ENCODE measurements around the gene UCP3.

UCP3 gene

GRCh38 chr11:73976451-73977151 is 32.3 kb downstream of the UCP3 start:
- DNase-seq: no peak

GRCh38 chr11:73975479-73975757 is 33.5 kb downstream of the UCP3 start:
- DNase-seq: no peak

GRCh38 chr11:73974604-73975478 is 34.0 kb downstream of the UCP3 start:
- no peak for DNase-seq

DNA sequence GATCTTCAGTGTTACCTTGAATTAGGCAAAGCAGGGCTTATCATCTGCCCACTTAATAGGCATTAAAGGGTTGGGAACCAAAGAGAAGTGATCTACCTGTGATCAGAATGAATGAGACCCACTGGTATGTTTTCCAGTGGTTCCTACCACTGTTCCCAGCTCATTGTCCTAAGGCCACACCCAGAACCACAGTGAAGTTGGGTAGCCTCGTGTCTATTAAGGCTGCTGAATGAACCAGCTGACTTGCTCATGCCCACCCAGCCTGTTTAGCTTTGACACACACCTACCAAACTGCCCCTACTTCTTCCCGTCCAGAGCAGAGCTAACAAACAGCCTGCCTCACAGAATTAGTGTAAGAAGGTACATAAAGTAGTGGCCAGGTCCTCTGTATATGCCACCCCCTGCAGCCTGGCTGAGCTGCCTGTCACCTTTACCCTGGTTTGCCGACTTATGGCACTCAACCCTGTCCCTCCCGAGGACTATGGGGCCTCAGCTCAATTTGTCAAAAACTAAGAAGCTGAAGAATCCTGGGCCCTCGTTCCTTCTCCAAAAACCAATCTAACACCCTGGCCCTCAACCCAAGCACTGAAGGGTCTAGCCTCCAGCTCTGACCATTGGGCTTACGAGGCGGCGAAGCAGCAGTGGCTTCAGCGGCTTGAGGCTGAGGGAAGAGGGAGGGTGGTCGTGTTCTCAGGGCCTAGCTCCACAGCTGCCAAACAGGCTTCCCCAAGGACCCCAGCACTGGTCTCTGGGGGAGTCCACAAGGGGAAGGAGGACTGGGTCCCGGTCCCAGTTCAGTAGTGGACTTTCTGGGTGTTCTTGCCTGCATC is 36.0 kb downstream of the UCP3 start:
- DNase-seq: no peak

GRCh38 chr11:73972187-73972586 is 36.7 kb downstream of the UCP3 start:
- DNase-seq: no peak

GRCh38 chr11:73971175-73971719 is 37.6 kb downstream of the UCP3 start:
- DNase-seq: no peak

DNA sequence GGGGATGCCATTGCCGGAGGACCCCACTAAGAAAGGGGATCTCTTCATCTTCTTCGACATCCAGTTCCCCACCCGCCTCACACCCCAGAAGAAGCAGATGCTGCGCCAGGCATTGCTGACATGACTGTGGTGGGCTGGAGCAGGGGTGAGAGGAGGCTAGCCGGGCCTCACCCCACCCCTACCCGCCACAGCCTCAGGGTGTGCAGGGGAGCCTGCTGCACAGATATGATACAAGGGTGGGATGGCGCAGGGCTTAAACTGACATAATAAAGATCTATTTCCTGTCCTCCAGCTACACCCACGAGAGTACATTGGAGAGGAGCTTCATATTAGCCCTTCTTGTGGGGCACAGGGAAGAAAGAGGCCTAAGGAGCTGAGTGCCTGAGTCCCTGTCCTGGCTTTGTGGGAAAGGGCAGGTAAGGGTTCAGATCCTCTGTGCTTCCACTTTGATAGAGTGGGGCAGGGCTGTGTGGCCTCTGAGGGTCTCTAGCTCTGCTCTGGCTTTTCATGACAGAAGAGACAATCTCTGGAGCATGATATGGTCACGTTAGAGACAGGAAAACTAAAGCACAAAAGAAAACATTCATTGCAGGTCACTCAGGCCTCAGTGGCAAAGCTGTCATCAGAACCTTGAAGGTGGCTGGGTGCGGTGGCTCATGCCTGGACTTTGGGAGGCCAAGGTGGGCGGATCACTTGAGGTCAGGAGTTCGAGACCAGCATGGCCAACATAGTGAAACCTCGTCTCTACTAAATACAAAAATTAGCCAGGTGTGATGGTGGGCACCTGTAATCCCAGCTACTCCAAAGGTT is 38.7 kb downstream of the UCP3 start:
- DNase-seq: no peak

DNA sequence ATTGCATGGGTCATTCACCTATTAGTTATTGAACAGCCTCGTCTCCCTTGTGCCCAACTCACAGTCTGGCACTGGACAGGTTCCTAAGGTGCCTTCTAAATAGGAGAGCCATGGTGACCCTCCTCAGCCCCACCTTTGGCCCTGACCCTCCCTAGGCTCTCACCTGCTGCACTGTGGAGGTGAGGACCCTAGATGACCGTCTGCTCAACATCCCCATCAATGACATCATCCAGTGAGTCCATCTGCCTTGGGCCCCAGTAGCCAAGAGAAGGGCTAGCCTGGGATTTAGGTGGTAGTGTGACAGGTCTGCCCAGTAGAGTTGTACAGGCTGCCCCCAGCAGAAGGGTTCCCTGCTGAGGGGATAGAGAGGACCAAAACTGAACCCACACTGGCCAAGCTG is 39.8 kb downstream of the UCP3 start:
- no peak for DNase-seq

- DNase-seq: no peak
Measured at GRCh38 chr11:73968356-73968966, 40.4 kb downstream of the UCP3 start.

- DNase-seq: no peak
Measured at GRCh38 chr11:73965764-73966121, 43.1 kb downstream of the UCP3 start.

DNA sequence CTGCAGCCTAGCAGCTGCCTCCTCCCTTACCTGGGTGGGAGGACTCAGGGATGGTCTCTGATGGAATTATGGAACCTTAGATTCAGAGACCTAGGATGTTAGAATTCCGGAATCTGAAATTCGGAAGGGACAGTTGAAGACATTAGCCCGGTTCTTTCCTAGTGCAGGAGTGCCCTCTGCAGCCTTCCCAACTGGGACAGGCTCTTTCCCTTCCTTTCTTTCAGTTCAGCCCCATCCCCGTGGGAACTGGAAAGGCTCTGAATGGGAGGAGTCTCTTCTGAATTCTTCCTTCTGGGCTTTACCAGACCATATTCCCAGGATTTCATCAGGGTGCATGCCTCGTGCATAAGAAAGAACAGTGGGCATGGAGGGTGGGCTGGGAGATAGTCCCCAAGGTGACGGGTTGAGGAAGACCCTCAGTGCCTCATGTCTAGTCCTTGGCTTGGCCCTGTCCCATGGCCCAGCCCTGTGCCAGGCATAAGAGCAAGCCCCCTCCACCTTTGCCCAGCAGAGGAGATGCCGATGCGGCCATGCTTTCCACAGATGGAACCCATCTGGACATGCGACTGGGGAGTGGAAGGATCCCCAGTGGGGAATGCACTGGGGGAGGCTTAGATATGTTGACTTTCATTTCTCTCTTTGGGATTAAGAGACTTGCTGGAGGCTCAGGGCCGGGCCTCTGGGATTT is 43.7 kb downstream of the UCP3 start:
- DNase-seq: no peak

DNA sequence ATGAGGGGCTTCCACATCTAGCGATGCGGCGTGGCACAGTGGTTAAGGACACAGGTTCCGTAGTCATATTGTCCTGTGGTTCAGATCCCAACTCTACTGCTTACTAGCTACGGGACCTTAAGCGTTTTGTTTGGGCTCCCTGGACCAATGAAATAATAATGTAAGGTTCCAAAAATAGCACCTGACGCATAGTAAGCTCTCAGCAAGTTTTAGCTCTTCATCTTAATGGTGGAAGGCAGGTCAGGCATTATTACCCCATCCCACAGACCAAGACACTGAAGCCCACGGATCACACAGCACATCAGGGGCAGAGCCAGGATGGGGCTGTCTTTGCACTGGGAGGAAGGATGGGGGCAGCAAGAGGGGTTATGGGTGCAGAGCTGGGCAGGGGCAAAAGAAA is 45.0 kb downstream of the UCP3 start:
- no peak for DNase-seq

DNA sequence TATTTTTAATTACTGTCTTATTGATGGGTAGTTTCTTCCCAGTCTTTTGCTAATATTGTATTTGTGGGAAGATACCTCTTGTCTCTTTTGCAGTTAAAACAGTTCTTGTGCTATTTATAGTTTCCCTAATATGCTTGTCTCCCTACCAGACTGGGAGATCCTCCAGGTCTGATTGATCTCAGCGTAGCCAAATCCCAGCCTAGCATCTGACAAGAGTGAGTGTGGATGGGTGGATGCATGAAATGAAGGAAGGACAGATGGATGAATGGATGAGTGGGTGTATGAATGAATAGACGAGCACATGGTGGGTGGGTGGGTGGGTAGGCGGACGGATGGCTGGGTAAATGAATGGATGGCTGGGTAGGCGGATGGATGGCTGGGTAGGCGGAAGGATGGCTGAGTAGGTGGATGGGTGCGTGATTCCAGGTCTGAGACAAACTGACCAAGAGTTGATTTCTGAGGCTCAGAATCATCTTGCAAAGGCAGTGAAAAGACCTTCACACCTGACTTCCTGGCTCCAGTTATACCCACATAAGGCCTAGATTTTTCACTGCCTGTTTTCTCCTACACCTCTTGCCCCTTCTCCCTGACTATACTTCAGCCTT is 46.7 kb downstream of the UCP3 start:
- DNase-seq: no peak

- DNase-seq: no peak
Measured at GRCh38 chr11:73961321-73961720, 47.6 kb downstream of the UCP3 start.

- no peak for DNase-seq
Measured at GRCh38 chr11:73958521-73959141, 50.3 kb downstream of the UCP3 start.

- no peak for DNase-seq
Measured at GRCh38 chr11:73957654-73958361, 51.1 kb downstream of the UCP3 start.

DNA sequence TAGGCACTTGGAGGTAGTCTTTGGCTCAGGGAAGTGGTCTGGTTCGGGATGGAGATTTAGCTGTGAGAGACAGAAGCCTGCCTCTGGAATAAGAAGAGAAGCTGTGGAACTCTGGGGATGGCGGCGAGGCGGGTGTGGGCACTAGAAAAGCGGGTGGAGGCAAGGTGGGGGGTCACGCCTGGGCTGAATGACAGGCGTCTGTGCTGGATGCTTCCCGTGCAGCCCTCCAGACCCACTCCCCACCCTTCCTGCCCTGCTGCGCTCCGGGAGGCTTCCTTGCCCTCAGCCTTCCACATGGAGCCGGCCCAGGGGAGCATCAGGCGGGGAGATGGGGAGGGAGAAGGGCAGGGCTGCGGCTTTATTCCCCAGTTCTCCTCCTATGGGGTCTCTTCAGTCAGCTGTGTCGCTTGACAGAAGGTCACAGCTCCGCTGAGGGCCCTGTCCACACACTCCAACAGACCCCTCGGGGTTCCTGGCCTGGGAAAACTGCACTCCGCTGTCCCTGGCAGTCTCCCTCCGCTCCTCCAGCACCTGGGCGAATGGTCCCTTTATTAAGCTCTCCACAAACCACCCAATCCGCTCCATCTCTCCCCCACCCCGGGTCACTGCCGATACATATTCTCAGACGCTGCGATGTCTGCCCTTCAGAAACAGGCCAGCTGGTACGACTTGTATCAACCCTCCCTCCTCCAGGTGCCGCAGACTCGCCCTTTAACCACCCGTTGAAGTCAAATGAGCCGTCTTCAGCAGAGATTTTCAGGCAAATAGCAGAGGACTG is 51.8 kb downstream of the UCP3 start:
- no peak for DNase-seq

GRCh38 chr11:73951797-73952196 is 57.1 kb downstream of the UCP3 start:
- no peak for DNase-seq
